ENCODE data around the gene OCA2. TPM values are rescaled to one million over a fixed set of nuclear protein-coding genes. Genes with fewer than 3 reads are reported as not detected.

OCA2 gene
- total and polyA plus RNA-seq, 2 of the 13 experiments (the other 11 are each of a cell fraction or from before 2014, with no cell fraction given), result 0.02 to 0.05 TPM

DNA sequence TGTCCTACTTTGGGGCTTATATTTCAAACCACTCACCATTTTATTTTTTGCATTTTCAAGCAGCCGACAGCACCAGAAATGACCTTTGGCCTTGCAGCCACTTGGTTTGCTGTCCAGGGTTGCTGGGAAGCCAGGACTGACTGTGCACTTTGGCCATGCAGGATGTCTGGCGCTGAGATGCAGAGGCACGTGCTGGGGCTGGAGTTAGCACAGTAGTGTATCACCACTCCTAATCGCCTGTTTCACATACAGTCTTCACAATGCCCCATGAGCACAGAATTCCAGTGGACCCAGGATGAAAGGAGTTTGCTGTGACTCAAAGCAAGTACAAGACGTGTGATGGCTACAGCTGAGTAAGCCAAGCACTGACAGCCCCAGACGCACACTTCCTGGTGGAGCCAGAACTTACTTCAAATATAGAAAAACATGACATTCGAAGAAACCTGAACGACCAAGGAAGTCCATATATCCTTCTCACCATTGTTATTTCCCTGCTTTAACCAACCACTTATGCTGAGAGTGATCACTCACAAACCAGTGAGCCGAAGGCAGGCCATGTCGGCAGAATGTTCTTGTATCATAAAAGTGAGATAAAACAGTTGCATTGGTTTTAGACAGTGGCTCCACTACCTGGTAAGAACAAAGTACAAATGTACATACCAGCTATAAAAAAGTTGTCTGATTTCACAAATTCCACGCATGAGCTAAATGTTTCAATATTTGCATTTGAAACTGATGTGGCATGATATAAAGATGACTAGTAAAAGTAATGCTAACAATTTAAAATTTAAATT lies 16.0 kb downstream of the OCA2 start (continued):
- peak; percentile 57 for TF ChIP-seq ZNF12 (CRISPR knock-in tag; IDR thresholded peaks at IDR 0.05)
- no peak for TF ChIP-seq TAF15 (IDR thresholded peaks at IDR 0.05; ENCODE audit: low read depth, low read length, poor library complexity, severe bottlenecking)
- TF ChIP-seq CREM (IDR thresholded peaks at IDR 0.05), result no peak
- no peak for TF ChIP-seq CREM (CRISPR knock-in tag; IDR thresholded peaks at IDR 0.05)
- TF ChIP-seq, protein P1, sequence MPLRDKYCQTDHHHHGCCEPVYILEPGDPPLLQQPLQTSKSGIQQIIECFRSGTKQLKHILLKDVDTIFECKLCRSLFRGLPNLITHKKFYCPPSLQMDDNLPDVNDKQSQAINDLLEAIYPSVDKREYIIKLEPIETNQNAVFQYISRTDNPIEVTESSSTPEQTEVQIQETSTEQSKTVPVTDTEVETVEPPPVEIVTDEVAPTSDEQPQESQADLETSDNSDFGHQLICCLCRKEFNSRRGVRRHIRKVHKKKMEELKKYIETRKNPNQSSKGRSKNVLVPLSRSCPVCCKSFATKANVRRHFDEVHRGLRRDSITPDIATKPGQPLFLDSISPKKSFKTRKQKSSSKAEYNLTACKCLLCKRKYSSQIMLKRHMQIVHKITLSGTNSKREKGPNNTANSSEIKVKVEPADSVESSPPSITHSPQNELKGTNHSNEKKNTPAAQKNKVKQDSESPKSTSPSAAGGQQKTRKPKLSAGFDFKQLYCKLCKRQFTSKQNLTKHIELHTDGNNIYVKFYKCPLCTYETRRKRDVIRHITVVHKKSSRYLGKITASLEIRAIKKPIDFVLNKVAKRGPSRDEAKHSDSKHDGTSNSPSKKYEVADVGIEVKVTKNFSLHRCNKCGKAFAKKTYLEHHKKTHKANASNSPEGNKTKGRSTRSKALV (CRISPR knock-in tag; IDR thresholded peaks at IDR 0.05), result no peak
- TF ChIP-seq, protein P2, sequence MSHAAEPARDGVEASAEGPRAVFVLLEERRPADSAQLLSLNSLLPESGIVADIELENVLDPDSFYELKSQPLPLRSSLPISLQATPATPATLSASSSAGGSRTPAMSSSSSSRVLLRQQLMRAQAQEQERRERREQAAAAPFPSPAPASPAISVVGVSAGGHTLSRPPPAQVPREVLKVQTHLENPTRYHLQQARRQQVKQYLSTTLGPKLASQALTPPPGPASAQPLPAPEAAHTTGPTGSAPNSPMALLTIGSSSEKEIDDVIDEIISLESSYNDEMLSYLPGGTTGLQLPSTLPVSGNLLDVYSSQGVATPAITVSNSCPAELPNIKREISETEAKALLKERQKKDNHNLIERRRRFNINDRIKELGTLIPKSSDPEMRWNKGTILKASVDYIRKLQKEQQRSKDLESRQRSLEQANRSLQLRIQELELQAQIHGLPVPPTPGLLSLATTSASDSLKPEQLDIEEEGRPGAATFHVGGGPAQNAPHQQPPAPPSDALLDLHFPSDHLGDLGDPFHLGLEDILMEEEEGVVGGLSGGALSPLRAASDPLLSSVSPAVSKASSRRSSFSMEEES (CRISPR knock-in tag; IDR thresholded peaks at IDR 0.05), result peak; percentile 54
- no peak for TF ChIP-seq ZBTB1 (CRISPR knock-in tag; IDR thresholded peaks at IDR 0.05; ENCODE audit: borderline replicate concordance)
- 0 out of 2 replicates have a peak, but pooled peaks have one; percentile 48 for TF ChIP-seq MTA1 (CRISPR knock-in tag; IDR thresholded peaks at IDR 0.05; ENCODE audit: borderline replicate concordance)
- no peak for TF ChIP-seq LCORL (IDR thresholded peaks at IDR 0.05)
- TF ChIP-seq LCORL (CRISPR knock-in tag; IDR thresholded peaks at IDR 0.05), result peak; percentile 58
- no peak for TF ChIP-seq ZNF451 (CRISPR knock-in tag; IDR thresholded peaks at IDR 0.05)
- TF ChIP-seq, protein P3, sequence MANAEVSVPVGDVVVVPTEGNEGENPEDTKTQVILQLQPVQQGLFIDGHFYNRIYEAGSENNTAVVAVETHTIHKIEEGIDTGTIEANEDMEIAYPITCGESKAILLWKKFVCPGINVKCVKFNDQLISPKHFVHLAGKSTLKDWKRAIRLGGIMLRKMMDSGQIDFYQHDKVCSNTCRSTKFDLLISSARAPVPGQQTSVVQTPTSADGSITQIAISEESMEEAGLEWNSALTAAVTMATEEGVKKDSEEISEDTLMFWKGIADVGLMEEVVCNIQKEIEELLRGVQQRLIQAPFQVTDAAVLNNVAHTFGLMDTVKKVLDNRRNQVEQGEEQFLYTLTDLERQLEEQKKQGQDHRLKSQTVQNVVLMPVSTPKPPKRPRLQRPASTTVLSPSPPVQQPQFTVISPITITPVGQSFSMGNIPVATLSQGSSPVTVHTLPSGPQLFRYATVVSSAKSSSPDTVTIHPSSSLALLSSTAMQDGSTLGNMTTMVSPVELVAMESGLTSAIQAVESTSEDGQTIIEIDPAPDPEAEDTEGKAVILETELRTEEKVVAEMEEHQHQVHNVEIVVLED (CRISPR knock-in tag; IDR thresholded peaks at IDR 0.05; ENCODE audit: borderline replicate concordance), result no peak; the same call in 1 of the 2 replicates
- no peak for TF ChIP-seq ZNF468 (CRISPR knock-in tag; IDR thresholded peaks at IDR 0.05)
- TF ChIP-seq, protein P4, sequence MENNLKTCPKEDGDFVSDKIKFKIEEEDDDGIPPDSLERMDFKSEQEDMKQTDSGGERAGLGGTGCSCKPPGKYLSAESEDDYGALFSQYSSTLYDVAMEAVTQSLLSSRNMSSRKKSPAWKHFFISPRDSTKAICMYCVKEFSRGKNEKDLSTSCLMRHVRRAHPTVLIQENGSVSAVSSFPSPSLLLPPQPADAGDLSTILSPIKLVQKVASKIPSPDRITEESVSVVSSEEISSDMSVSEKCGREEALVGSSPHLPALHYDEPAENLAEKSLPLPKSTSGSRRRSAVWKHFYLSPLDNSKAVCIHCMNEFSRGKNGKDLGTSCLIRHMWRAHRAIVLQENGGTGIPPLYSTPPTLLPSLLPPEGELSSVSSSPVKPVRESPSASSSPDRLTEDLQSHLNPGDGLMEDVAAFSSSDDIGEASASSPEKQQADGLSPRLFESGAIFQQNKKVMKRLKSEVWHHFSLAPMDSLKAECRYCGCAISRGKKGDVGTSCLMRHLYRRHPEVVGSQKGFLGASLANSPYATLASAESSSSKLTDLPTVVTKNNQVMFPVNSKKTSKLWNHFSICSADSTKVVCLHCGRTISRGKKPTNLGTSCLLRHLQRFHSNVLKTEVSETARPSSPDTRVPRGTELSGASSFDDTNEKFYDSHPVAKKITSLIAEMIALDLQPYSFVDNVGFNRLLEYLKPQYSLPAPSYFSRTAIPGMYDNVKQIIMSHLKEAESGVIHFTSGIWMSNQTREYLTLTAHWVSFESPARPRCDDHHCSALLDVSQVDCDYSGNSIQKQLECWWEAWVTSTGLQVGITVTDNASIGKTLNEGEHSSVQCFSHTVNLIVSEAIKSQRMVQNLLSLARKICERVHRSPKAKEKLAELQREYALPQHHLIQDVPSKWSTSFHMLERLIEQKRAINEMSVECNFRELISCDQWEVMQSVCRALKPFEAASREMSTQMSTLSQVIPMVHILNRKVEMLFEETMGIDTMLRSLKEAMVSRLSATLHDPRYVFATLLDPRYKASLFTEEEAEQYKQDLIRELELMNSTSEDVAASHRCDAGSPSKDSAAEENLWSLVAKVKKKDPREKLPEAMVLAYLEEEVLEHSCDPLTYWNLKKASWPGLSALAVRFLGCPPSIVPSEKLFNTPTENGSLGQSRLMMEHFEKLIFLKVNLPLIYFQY (CRISPR knock-in tag; IDR thresholded peaks at IDR 0.05; ENCODE audit: borderline replicate concordance), result no peak
- TF ChIP-seq, protein P5, sequence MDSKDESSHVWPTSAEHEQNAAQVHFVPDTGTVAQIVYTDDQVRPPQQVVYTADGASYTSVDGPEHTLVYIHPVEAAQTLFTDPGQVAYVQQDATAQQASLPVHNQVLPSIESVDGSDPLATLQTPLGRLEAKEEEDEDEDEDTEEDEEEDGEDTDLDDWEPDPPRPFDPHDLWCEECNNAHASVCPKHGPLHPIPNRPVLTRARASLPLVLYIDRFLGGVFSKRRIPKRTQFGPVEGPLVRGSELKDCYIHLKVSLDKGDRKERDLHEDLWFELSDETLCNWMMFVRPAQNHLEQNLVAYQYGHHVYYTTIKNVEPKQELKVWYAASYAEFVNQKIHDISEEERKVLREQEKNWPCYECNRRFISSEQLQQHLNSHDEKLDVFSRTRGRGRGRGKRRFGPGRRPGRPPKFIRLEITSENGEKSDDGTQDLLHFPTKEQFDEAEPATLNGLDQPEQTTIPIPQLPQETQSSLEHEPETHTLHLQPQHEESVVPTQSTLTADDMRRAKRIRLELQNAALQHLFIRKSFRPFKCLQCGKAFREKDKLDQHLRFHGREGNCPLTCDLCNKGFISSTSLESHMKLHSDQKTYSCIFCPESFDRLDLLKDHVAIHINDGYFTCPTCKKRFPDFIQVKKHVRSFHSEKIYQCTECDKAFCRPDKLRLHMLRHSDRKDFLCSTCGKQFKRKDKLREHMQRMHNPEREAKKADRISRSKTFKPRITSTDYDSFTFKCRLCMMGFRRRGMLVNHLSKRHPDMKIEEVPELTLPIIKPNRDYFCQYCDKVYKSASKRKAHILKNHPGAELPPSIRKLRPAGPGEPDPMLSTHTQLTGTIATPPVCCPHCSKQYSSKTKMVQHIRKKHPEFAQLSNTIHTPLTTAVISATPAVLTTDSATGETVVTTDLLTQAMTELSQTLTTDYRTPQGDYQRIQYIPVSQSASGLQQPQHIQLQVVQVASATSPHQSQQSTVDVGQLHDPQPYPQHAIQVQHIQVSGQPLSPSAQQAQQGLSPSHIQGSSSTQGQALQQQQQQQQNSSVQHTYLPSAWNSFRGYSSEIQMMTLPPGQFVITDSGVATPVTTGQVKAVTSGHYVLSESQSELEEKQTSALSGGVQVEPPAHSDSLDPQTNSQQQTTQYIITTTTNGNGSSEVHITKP (CRISPR knock-in tag; IDR thresholded peaks at IDR 0.05; ENCODE audit: low read depth), result no peak
- peak; percentile 53; the same call in 1 of the 2 replicates for TF ChIP-seq KDM2A (CRISPR knock-in tag; IDR thresholded peaks at IDR 0.05; ENCODE audit: borderline replicate concordance, low read depth)

Measured in HepG2 (cell line).